GM19025 (cell line): ENCODE data around the gene GAPDHS.
A peak's percentile ranks its signal among the peaks of the same experiment; 100 is the strongest.

Source experiments
- ATAC-seq: cut with Tn5 transposase; IDR thresholded peaks from one replicate; pipeline ENCODE4 v1.9.1; 2021; ENCODE audit warnings: mild to moderate bottlenecking, low read depth, moderate library complexity; ENCODE audit not compliant: unreplicated experiment

The GAPDHS gene

GRCh38 chr19:35554076-35554475 lies 20.8 kb downstream of the GAPDHS start:
- ATAC-seq = no peak

GRCh38 chr19:35555301-35556005 lies 22.2 kb downstream of the GAPDHS start:
- no peak for ATAC-seq

GRCh38 chr19:35556025-35556590 lies 22.9 kb downstream of the GAPDHS start:
- no peak for ATAC-seq

GRCh38 chr19:35556846-35557538 lies 23.7 kb downstream of the GAPDHS start:
- ATAC-seq = no peak

- no peak for ATAC-seq
These were observed 24.5 kb downstream of the GAPDHS start for GRCh38 chr19:35557539-35558399.

- ATAC-seq = no peak
These were observed 25.4 kb downstream of the GAPDHS start for GRCh38 chr19:35558400-35559280.

- ATAC-seq = peak; percentile 79
These were observed 26.0 kb downstream of the GAPDHS start for GRCh38 chr19:35559281-35559659.

- no peak for ATAC-seq
These were observed 26.5 kb downstream of the GAPDHS start for GRCh38 chr19:35559781-35560180.

GRCh38 chr19:35560271-35560670 lies 27.0 kb downstream of the GAPDHS start:
- no peak for ATAC-seq

GRCh38 chr19:35560677-35561076 lies 27.4 kb downstream of the GAPDHS start:
- no peak for ATAC-seq

- no peak for ATAC-seq
These were observed 28.2 kb downstream of the GAPDHS start for GRCh38 chr19:35561436-35561835.

GRCh38 chr19:35562336-35562735 lies 29.1 kb downstream of the GAPDHS start:
- ATAC-seq = no peak

- ATAC-seq = no peak
These were observed 29.5 kb downstream of the GAPDHS start for GRCh38 chr19:35562776-35563175.

GRCh38 chr19:35563207-35563829 lies 30.1 kb downstream of the GAPDHS start, which contains the start of gene ATP4A:
ATP4A (minus strand) TSS chr19:35563658; CDS start chr19:35563629, 29 bp downstream.
- ATAC-seq = no peak

GRCh38 chr19:35565016-35565856 lies 32.0 kb downstream of the GAPDHS start:
- no peak for ATAC-seq

GRCh38 chr19:35566738-35567137 lies 33.5 kb downstream of the GAPDHS start:
- no peak for ATAC-seq

- no peak for ATAC-seq
These were observed 36.1 kb downstream of the GAPDHS start for GRCh38 chr19:35569281-35569781.

GRCh38 chr19:35571406-35571965 lies 38.2 kb downstream of the GAPDHS start:
- ATAC-seq = no peak
